AG09319 (cell line): Measurements from ENCODE around the gene C12orf60.

Experiments used
- DNase-seq: peaks from one replicate; pipeline ENCODE4 v3.0.0-alpha.2; 2010; ENCODE audit warnings: low read depth; ENCODE audit errors: extremely low read depth
- TF ChIP-seq, protein P1 (sequence below): IDR thresholded peaks from 2 replicates; pipeline ENCODE4 v1.5.1; 2011; ENCODE audit warnings: low read depth, mild to moderate bottlenecking, inconsistent platforms, low read length, moderate library complexity

The C12orf60 gene

DNA sequence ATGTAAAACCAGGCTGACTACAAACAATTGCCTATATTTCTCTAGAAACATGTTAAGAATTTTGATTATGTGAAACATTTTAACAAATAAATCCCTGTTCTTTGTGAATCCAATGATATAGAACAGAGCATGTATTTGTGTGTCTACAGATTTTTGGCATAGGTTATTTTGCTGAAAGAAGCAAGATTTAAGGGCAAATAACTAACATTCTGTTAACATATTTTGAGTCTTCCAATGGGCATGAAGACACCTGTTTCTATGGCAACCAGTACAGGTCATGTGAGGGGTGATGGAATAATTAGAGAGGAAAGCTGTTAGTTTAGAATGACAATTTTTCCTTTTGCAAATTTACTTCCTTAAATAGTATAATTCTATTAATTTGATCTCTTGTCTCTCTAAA, 31.0 kb downstream of the C12orf60 start:
- TF ChIP-seq, protein P1, sequence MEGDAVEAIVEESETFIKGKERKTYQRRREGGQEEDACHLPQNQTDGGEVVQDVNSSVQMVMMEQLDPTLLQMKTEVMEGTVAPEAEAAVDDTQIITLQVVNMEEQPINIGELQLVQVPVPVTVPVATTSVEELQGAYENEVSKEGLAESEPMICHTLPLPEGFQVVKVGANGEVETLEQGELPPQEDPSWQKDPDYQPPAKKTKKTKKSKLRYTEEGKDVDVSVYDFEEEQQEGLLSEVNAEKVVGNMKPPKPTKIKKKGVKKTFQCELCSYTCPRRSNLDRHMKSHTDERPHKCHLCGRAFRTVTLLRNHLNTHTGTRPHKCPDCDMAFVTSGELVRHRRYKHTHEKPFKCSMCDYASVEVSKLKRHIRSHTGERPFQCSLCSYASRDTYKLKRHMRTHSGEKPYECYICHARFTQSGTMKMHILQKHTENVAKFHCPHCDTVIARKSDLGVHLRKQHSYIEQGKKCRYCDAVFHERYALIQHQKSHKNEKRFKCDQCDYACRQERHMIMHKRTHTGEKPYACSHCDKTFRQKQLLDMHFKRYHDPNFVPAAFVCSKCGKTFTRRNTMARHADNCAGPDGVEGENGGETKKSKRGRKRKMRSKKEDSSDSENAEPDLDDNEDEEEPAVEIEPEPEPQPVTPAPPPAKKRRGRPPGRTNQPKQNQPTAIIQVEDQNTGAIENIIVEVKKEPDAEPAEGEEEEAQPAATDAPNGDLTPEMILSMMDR: no peak
- DNase-seq: no peak

DNA sequence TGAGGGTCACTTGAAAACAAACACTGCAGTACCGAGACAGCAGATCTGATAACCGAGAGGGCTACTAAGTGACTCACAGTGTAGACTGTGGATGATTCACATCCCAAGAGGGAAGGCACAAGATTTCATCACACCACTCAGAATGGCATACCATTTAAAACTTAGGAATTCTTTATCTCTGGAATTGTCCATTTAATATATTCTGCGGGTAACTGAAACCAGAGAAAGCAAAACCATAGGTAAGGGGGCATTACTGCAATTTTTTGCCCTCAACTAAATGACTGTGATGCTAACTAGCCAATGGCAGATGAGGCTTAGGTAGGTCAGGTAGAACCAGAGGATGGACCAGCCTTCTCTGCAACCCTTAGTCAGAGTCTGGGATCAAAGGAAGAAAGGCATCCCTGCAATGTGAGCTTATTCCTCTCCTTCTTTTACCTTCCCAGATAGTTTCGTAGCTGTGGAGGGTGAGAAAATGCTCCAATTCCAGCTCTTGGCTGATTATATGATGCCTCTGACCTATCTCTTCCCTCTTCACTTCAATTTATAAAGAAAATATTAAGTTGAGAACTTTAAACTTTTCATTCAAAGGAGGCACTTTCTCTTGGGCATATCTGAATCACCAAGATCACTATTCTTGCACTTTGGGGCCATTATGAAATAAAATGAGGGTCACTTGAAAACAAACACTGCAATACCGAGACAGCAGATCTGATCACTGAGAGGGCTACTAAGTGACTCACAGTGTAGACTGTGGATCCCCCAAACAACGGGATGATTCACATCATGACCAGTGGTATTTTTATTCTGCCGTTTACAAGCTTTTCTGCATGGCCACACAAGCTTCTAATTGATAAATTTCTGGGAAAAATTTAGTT, 33.1 kb downstream of the C12orf60 start:
- DNase-seq: no peak
- TF ChIP-seq, protein P1: no peak

DNA sequence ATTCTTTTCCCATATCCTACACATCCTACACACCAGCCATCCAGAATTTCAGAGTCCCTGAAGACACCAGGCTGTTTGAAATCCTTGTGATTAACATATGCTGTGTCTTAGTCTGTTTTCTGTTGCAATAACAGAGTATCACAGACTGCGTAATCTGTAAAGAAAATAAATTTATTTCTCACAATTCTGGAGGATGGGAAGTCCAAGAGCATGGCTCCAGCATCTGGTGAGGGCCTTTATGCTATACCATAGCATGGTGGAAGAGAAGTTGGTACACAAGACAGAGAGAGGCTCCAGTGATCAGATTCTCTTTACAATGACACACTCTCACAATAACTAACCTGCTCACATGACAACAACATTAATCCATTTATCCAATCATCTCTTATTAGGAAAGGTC, 35.8 kb downstream of the C12orf60 start:
- TF ChIP-seq, protein P1: no peak
- no peak for DNase-seq

DNA sequence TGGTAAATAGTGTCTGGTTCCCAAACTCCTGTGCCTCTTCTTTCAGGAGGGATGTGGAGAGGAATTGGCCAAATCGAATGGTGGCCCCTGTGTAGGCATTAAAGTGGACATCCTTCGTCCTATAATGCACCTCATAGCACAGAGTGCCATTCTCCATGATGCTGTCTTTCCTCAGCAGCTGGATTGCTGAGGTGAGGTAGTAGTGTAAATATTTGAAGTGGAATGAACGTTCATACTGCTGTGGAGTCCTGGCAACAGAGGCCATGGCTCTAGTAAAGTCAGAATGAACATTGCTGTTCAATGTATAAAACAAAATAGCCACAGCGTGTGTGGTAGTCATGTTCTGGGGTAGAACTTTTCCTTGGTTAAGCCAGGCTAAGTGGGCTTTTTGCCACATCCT, 37.1 kb downstream of the C12orf60 start:
- DNase-seq: no peak
- TF ChIP-seq, protein P1: no peak

DNA sequence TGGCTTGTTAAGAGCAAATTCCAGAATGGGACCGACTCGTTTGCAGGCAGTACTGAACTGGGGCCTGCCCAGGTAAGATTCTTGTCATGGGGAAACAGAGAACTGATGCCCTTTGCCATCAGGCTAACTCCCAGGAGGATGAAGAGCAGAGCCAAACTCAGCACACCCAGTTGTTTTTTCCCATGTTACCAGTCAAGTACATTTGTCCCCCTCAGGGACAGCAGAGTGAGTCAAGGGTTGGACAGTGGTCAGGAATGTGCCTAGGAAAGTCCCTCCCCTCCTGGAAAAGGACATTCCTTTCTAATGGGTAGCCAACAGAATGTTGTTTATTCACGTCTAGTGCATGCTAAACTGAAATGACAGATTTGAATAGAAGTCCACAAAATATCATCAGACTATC, 38.3 kb downstream of the C12orf60 start:
- TF ChIP-seq, protein P1: no peak
- DNase-seq: no peak

DNA sequence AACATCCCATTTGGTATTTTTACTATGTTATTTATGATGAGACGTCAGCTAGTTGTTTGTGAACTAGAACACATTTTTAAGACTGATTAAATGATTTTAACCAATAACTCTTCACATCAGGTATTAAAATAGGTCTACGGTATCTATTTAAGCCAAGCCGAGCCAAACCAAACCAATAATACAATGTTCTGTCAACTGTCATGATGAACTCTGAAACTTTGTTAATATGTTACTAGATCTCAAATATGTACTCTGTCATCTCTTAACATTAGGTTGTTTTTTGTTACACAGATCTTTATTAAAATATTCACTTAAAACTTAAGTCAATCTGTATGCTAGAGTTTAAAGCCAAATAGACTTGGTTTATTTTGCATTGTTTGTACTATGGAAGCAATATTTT, 38.8 kb downstream of the C12orf60 start:
- TF ChIP-seq, protein P1: no peak
- no peak for DNase-seq

DNA sequence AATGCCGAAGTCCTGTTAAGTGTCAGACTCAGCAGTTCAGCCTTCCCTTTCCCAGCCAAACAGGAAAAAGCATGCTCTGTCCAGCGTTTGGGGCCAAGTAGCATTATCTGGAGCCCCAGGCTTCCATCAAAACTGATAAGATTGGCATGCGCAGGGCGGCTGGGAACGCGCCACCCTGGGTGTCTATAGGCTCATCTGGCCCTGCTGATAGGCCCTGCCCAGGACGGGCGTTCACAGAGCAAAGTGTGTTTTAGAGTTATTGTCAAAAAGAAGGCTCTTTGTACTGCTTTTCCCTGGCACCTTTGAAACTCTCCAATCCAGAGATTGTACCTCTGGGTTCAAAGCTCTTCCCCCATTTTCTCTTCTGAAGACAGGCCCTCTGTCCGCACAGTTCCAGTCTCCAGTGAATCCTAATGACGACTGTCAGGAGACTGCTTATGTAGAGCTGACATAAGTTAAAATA, 40.0 kb downstream of the C12orf60 start, which contains the start of gene ART4:
TSS of gene ART4 (minus strand) at position 102 of the 463 bp plus-strand sequence. CDS start 413 bp downstream, outside the sequence.
- DNase-seq: no peak
- TF ChIP-seq, protein P1: no peak
